Measurements from ENCODE around the gene TGFB1. TPM values are rescaled to one million over a fixed set of nuclear protein-coding genes. Genes with fewer than 3 reads are reported as not detected.

TGFB1 gene
- total RNA-seq, 1 experiment from 2014 or later = 10.4 TPM

GRCh38 chr19:41325640-41325946 lies 28.1 kb downstream of the TGFB1 start:
- Mint-ChIP-seq H3K4me1 (peaks cover 56% of the 10 kb centered on the region), H3K27me3 (ENCODE audit: low read depth) (no peaks in the 10 kb centered on the region; the same call in 1 of the 2 replicates), H3K27ac (peak overlapping the region; percentile 80; the same call in 1 of the 2 replicates), H3K36me3 (no peaks in the 10 kb centered on the region; the same call in 1 of the 2 replicates), H3K4me3 (peak overlapping the region; percentile 80), H3K9me3 (no peaks in the 10 kb centered on the region)
- ChIA-PET POLR2A (interaction anchor here (0.6 to 0.7 kb wide), 2 partner anchors 540 to 548 kb away, joined by 3 to 6 read pairs; partner anchors contain the start of gene RAB4B), CTCF (interaction anchor here (0.6 to 4.8 kb wide), 8 partner anchors 10 to 519 kb away, joined by 3 to 44 read pairs (median 4); partner anchors contain the start of gene TGFB1)
- TF ChIP-seq ZNF532 (CRISPR knock-in tag; IDR thresholded peaks at IDR 0.05; ENCODE audit: borderline replicate concordance) = no peak
- DNase-seq (ENCODE audit: low spot score) = no peak
- no peak for ATAC-seq

- peak overlapping the region; percentile 80 for H3K27ac Mint-ChIP-seq
- H3K9me3 Mint-ChIP-seq = no peaks in the 10 kb centered on the region
- H3K27me3 Mint-ChIP-seq (ENCODE audit: low read depth) = no peaks in the 10 kb centered on the region; the same call in 1 of the 2 replicates
- peak; percentile 73 for DNase-seq (ENCODE audit: low spot score)
- H3K4me3 Mint-ChIP-seq = peak overlapping the region; percentile 80
- H3K4me1 Mint-ChIP-seq = peaks cover 54% of the 10 kb centered on the region
- CTCF ChIA-PET = interaction anchor here (0.6 to 4.8 kb wide), 9 partner anchors 11 to 519 kb away, joined by 3 to 44 read pairs (median 4); partner anchors contain the start of gene TGFB1
- 0 out of 2 replicates have a peak, but pooled peaks have one; percentile 24 for TF ChIP-seq ZNF423 (CRISPR knock-in tag; IDR thresholded peaks at IDR 0.05)
- TF ChIP-seq CBFB (CRISPR knock-in tag; IDR thresholded peaks at IDR 0.05; ENCODE audit: low read depth) = no peak
- TF ChIP-seq ZBTB43 (CRISPR knock-in tag; IDR thresholded peaks at IDR 0.05) = no peak
- peak; percentile 66; the same call in 1 of the 2 replicates for TF ChIP-seq ZNF281 (CRISPR knock-in tag; IDR thresholded peaks at IDR 0.05)
- TF ChIP-seq IRF1 (CRISPR knock-in tag; IDR thresholded peaks at IDR 0.05) = no peak
- TF ChIP-seq FOXP4 (CRISPR knock-in tag; IDR thresholded peaks at IDR 0.05) = 0 out of 2 replicates have a peak, but pooled peaks have one; percentile 33
- no peak for TF ChIP-seq CREM (CRISPR knock-in tag; IDR thresholded peaks at IDR 0.05)
- TF ChIP-seq NFE2L1 (CRISPR knock-in tag; IDR thresholded peaks at IDR 0.05) = peak; percentile 86; the same call in 1 of the 2 replicates
- TF ChIP-seq ZNF232 (CRISPR knock-in tag; IDR thresholded peaks at IDR 0.05) = 0 out of 2 replicates have a peak, but pooled peaks have one; percentile 25
- TF ChIP-seq SP1 (CRISPR knock-in tag; conservative IDR thresholded peaks at IDR 0.05) = peak; percentile 71
- 0 out of 2 replicates have a peak, but pooled peaks have one; percentile 51 for TF ChIP-seq ETV6 (CRISPR knock-in tag; IDR thresholded peaks at IDR 0.05)
- no peak for TF ChIP-seq KAT7 (CRISPR knock-in tag; IDR thresholded peaks at IDR 0.05; ENCODE audit: borderline replicate concordance)
- 0 out of 2 replicates have a peak, but pooled peaks have one; percentile 54 for TF ChIP-seq E2F1 (CRISPR knock-in tag; IDR thresholded peaks at IDR 0.05)
- no peaks in the 10 kb centered on the region; the same call in 1 of the 2 replicates for H3K36me3 Mint-ChIP-seq
- POLR2A ChIA-PET = interaction anchor here (0.6 to 0.7 kb wide), 2 partner anchors 540 to 547 kb away, joined by 3 to 6 read pairs; partner anchors contain the start of gene RAB4B
- peak; percentile 49 for ATAC-seq
These were observed 28.6 kb downstream of the TGFB1 start for GRCh38 chr19:41324921-41325639.
